HepG2 (cell line): ENCODE results near the gene AKAP8. TPM values are rescaled to one million over a fixed set of nuclear protein-coding genes. Genes with fewer than 3 reads are reported as not detected.

Experiments
- ATAC-seq: fragments of 200-7000 bp; cut with Tn5 transposase; 3 replicates; pipeline ENCODE4 v1.9.1; 2020; ENCODE audit warnings: mild to moderate bottlenecking, moderate library complexity
- BruUV-seq: library from RNA; stranded (reverse); fragments of 400-500 nt; replicated peaks from 2 replicates; lab custom pipeline; 2021; lab: Mats Ljungman, UMichigan
- CTCF ChIA-PET: fragments of 300-600 bp; formaldehyde crosslinking; extraction: SDS; loops from one replicate; lab custom pipeline; 2021; ENCODE audit warnings: low total read pairs, inconsistent platforms, low intra/inter-chr PET ratio; lab: Yijun Ruan, JAX
- POLR2A ChIA-PET: fragments of 350-600 bp; sonication (Branson Sonifier 250); formaldehyde crosslinking; loops from one replicate; lab custom pipeline; 2020; ENCODE audit warnings: antibody characterized with exemption, inconsistent platforms; lab: Yijun Ruan, JAX
- DNase-seq: peaks from one replicate; pipeline ENCODE4 v3.0.0-alpha.2; 2015; ENCODE audit warnings: low spot score
- FAIRE-seq: peaks from 3 replicates; lab custom pipeline; 2011; peaks lifted over from hg19 to GRCh38; lab: Jason Lieb, UNC
- H2AFZ ChIP-seq: one replicate; pipeline ENCODE4 v1.6.1; 2011; ENCODE audit warnings: low read length, inconsistent platforms
- H3K27ac ChIP-seq: fragments of 300-600 bp; 3 replicates; pipeline ENCODE4 v1.8.0; 2011; ENCODE audit warnings: mixed run types, mild to moderate bottlenecking, mixed read lengths, low read length, inconsistent platforms; ENCODE audit not compliant: insufficient read depth; ENCODE audit errors: extremely low read length
- H3K27me3 ChIP-seq, 2 experiments: fragments of 200-600 bp in 1 of 2; 2 replicates in 1 of 2; 3 replicates in 1 of 2; pipeline versions ENCODE4 v1.6.0 to v1.8.0; 2011; ENCODE audit warnings: low read length in 2 of 2, mild to moderate bottlenecking in 2 of 2, moderate library complexity in 2 of 2, inconsistent platforms in 1 of 2; ENCODE audit not compliant: insufficient read depth in 2 of 2, control insufficient read depth in 1 of 2
- H3K36me3 ChIP-seq, 2 experiments: fragments of 200-600 bp in 1 of 2; replicated peaks in 1 of 2; 2 replicates in 1 of 2; 3 replicates in 1 of 2; pipeline versions ENCODE4 v1.5.1 to v1.8.0; 2011; ENCODE audit warnings: low read length in 2 of 2, inconsistent platforms in 1 of 2; ENCODE audit not compliant: insufficient read depth in 2 of 2, control insufficient read depth in 1 of 2
- H3K4me1 ChIP-seq: 2 replicates; pipeline ENCODE4 v1.5.1; 2012; ENCODE audit warnings: low read length, inconsistent platforms; ENCODE audit not compliant: insufficient read depth
- H3K4me2 ChIP-seq: 2 replicates; pipeline ENCODE4 v1.6.0; 2011; ENCODE audit warnings: low read depth, low read length, inconsistent platforms
- H3K4me3 ChIP-seq, 3 experiments: fragments of 200-600 bp in 1 of 3; sonication (generic), shearing (Covaris generic) in 1 of 3; replicated peaks in 1 of 3; 2 replicates each; pipeline ENCODE4 v1.5.1; 2011 to 2016; ENCODE audit warnings: low read length in 3 of 3, inconsistent platforms in 2 of 3, low read depth in 2 of 3, mild to moderate bottlenecking in 2 of 3, control low read depth in 1 of 3, mixed read lengths in 1 of 3; ENCODE audit not compliant: insufficient read depth in 1 of 3
- H3K79me2 ChIP-seq: one replicate; pipeline ENCODE4 v1.6.1; 2011; ENCODE audit warnings: low read length, inconsistent platforms; ENCODE audit not compliant: insufficient read depth
- H3K9ac ChIP-seq: 2 replicates; pipeline ENCODE4 v1.6.0; 2011; ENCODE audit warnings: mild to moderate bottlenecking, low read depth, low read length, inconsistent platforms; ENCODE audit not compliant: insufficient read depth
- H3K9me3 ChIP-seq: 2 replicates; pipeline ENCODE4 v1.5.1; 2012; ENCODE audit warnings: mild to moderate bottlenecking, low read length
- H4K20me1 ChIP-seq: 2 replicates; pipeline ENCODE4 v1.6.0; 2011; ENCODE audit warnings: inconsistent platforms, mild to moderate bottlenecking, low read length, moderate library complexity; ENCODE audit not compliant: insufficient read depth
- KLF12 ChIP-seq: sonication (generic); formaldehyde crosslinking; IDR thresholded peaks from 2 replicates; pipeline ENCODE4 v1.4.0; 2020; ENCODE audit warnings: missing genetic modification reagents, borderline replicate concordance
- NKX3-1 ChIP-seq: sonication (generic); formaldehyde crosslinking; IDR thresholded peaks from 2 replicates; pipeline ENCODE4 v1.5.0; 2020; ENCODE audit warnings: missing genetic modification reagents
- REL ChIP-seq: sonication (generic); formaldehyde crosslinking; conservative IDR thresholded peaks from 2 replicates; pipeline ENCODE4 v1.8.0; 2022; ENCODE audit warnings: mild to moderate bottlenecking, missing genetic modification reagents, moderate library complexity
- ZFAT ChIP-seq: sonication (generic); formaldehyde crosslinking; conservative IDR thresholded peaks from 2 replicates; pipeline ENCODE4 v1.8.1; 2023; ENCODE audit warnings: missing genetic modification reagents, inconsistent platforms
- ZNF549 ChIP-seq: sonication (generic); formaldehyde crosslinking; IDR thresholded peaks from 2 replicates; pipeline ENCODE4 v1.5.0; 2020; ENCODE audit warnings: missing genetic modification reagents
- ZNF614 ChIP-seq: IDR thresholded peaks from 2 replicates; pipeline ENCODE4 v1.6.1; 2018; ENCODE audit warnings: missing biosample characterization, missing genetic modification reagents, inconsistent platforms, borderline replicate concordance
- ZNF75D ChIP-seq: sonication (generic); formaldehyde crosslinking; IDR thresholded peaks from 2 replicates; pipeline ENCODE4 v1.8.1; 2023; ENCODE audit warnings: missing genetic modification reagents, mild to moderate bottlenecking, borderline replicate concordance
- WGBS: methylation state at CpG from one replicate; pipeline ENCODE4 v1.1.6; 2017; ENCODE audit warnings: low lambda C conversion rate; 5-methylcytosine and 5-hydroxymethylcytosine counted together
- in situ Hi-C: cut with HindIII; loops from 2 replicates; pipeline ENCODE4 v1.10.0; 2017; ENCODE audit warnings: low pct_unique_long_range_greater_than_20kb; ENCODE audit not compliant: extremely low pct_ligation_motif_present
- intact Hi-C: fragments of 100-400 bp; cut with micrococcal nuclease; formaldehyde crosslinking; loops from one replicate; pipeline ENCODE4 v1.10.0; 2022; ENCODE audit not compliant: unreplicated experiment
- polyA plus RNA-seq, 8 experiments: library from polyadenylated mRNA; depleted of rRNA in 3 of 8; stranded (reverse) in 7 of 8; unstranded in 1 of 8; fragments of >200 nt; fragmentation: Illumina TruSeq in 4 of 8; extraction: Trizol in 4 of 8; gene quantifications; 2 replicates each; pipeline versions ENCODE4 v1.2.1 to v1.2.3, GENCODE V29; 2011 to 2016; ENCODE audit warnings: low read depth in 4 of 8, missing spikeins in 1 of 8, mixed read lengths in 1 of 8; ENCODE audit not compliant: insufficient read depth in 1 of 8
- total RNA-seq, 5 experiments: library from RNA; depleted of rRNA; stranded (reverse); fragments of >200 nt; fragmentation: Illumina TruSeq; extraction: Trizol; gene quantifications; 2 replicates each; pipeline ENCODE4 v1.2.3, GENCODE V29; 2016; ENCODE audit warnings: low read depth in 1 of 5
- TF ChIP-seq, protein P1 (sequence below): IDR thresholded peaks from 2 replicates; pipeline ENCODE4 v1.6.1; 2016; ENCODE audit warnings: low read depth, control low read depth
- TF ChIP-seq, protein P2 (sequence below): sonication (generic); formaldehyde crosslinking; IDR thresholded peaks from 2 replicates; pipeline ENCODE4 v1.8.0; 2022; ENCODE audit warnings: missing genetic modification reagents, mild to moderate bottlenecking, moderate library complexity, borderline replicate concordance
- TF ChIP-seq, protein P3 (sequence below): sonication (generic); formaldehyde crosslinking; IDR thresholded peaks from 2 replicates; pipeline ENCODE4 v1.5.1; 2020; ENCODE audit warnings: mild to moderate bottlenecking, missing genetic modification reagents, moderate library complexity
- TF ChIP-seq, protein P4 (sequence below): sonication (generic); formaldehyde crosslinking; IDR thresholded peaks from 2 replicates; pipeline ENCODE4 v1.5.0; 2020; ENCODE audit warnings: mild to moderate bottlenecking, missing genetic modification reagents

Gene AKAP8
- total and polyA plus RNA-seq, 2 of the 13 experiments (the other 11 are each of a cell fraction or from before 2014, with no cell fraction given): 15.9 to 22.1 TPM

DNA sequence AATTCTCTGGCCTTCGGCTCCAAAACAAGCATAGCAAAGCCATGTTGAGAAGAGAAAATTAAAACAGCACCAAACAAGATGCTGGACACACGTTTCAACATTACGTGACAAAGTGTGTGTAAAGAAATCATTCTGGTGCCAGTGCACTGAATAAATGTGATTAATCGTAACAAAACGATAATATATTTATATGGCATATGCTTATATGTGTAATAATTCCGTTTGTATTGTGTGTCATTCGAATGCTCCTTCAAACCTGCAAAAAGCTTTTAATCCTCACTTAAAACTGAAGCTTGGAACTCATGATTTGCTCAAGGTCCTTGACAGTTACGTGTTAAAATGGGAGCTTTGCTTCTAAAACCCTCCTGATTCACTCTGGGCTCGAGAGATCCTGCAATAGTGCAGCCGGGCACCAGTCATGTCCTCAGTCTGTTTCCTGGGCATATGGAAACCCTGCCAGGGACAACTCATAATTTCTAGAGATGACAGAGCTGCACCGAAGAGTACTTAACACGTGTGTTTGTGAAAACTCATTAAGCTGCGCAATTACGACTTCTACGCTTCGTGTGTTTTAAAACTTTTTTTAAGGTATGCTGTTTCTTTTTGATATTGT is 39.9 kb upstream of the AKAP8 start (continued):
- TF ChIP-seq KLF12 (CRISPR knock-in tag): no peak

DNA sequence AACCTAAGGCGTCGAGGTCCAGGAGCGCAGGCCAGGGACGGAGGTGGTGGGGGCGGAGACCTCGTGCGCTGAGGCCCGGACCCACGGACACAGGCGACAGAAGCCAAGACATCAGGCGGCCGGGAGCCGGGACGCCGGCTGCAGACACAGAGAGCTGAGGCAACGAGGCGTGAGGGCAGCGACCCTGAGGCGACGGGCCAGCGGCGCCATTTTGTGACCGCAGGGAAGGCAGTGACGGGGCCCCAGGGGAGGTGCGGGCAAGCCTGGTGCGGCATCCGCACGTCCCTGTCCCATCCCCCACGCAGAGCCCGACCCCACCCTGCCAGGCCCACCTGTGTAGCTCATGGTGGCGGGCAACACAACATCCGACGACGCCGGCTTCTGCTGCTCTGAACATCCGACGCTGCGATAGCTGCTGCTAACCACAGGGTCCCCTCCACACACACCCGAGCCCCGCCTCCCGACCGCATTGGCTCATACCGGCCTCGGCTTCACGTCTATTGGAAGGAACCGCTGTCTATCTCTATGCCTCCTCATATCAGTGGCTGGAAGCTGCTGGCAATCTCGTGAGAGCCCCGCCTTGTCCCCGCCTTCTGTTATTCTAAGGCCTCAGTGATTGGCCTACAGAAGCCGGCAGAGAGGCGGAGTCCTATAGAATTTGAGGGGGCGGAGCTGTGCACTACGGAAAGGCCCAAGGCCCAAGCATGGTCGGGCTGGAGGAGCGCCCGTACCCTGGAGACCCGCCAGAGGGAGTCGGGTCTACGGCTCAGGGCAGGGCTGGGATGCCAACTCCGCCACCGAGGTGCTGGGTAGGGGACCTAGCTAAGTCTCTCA is 39.2 kb upstream of the AKAP8 start, which contains the start of gene AKAP8L:
Gene AKAP8L, minus strand, starts transcription at position 410 of the 834 bp plus-strand sequence. Its CDS starts 65 bp downstream, at position 345.
- Histone ChIP-seq H4K20me1 (peaks cover 13% of the 10 kb centered on the region; the same call in 1 of the 2 replicates), H3K36me3 (peaks cover 9 to 11% of the 10 kb centered on the region in 2 experiments; a peak in 3 of 5 replicates), H3K79me2 (peaks cover 45% of the 10 kb centered on the region), H3K9me3 (no peaks in the 10 kb centered on the region; the same call in 1 of the 2 replicates), H2AFZ (no peak within 1 kb of the TSS), H3K4me1 (peaks cover 34% of the 10 kb centered on the region), H3K9ac (peak within 1 kb of the TSS; percentile 98), H3K4me3 (peak within 1 kb of the TSS; percentile 84 to 97 (median 85)), H3K4me2 (peak within 1 kb of the TSS; percentile 90), H3K27me3 (no peaks in the 10 kb centered on the region; a peak in 1 of 5 replicates), H3K27ac (peak within 1 kb of the TSS; percentile 81)
- DNase-seq (peak; percentile 99), ATAC-seq (peak; percentile 98), FAIRE-seq (peak; percentile 87)
- 4% methylated on average over 16 of the region's 61 CpGs for WGBS
- BruUV-seq: no TSS peak
- in situ Hi-C loops (no loop called here), intact Hi-C loops (loop anchor here (1.0 to 5.0 kb wide), 2 partner anchors 138 to 156 kb away; no protein-coding TSS in a partner anchor)
- CTCF ChIA-PET: interaction anchor here (3.0 kb wide), 1 partner anchor 138 kb away, joined by 35 read pairs; no protein-coding TSS in a partner anchor
- POLR2A ChIA-PET: interaction anchor here (0.7 to 4.0 kb wide), 23 partner anchors 9 to 293 kb away, joined by 3 to 67 read pairs (median 4); partner anchors contain the start of genes AKAP8, BRD4 and PGLYRP2
- TF ChIP-seq ZNF614 (CRISPR knock-in tag): peak; percentile 20; the same call in 1 of the 2 replicates
- 0 out of 2 replicates have a peak, but pooled peaks have one; percentile 56 for TF ChIP-seq ZFAT (CRISPR knock-in tag)
- peak; percentile 58; the same call in 1 of the 2 replicates for TF ChIP-seq NKX3-1
- no peak for TF ChIP-seq REL (CRISPR knock-in tag)
- TF ChIP-seq, protein P1, sequence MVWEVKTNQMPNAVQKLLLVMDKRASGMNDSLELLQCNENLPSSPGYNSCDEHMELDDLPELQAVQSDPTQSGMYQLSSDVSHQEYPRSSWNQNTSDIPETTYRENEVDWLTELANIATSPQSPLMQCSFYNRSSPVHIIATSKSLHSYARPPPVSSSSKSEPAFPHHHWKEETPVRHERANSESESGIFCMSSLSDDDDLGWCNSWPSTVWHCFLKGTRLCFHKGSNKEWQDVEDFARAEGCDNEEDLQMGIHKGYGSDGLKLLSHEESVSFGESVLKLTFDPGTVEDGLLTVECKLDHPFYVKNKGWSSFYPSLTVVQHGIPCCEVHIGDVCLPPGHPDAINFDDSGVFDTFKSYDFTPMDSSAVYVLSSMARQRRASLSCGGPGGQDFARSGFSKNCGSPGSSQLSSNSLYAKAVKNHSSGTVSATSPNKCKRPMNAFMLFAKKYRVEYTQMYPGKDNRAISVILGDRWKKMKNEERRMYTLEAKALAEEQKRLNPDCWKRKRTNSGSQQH (CRISPR knock-in tag): peak; percentile 24; the same call in 1 of the 2 replicates
- TF ChIP-seq, protein P2, sequence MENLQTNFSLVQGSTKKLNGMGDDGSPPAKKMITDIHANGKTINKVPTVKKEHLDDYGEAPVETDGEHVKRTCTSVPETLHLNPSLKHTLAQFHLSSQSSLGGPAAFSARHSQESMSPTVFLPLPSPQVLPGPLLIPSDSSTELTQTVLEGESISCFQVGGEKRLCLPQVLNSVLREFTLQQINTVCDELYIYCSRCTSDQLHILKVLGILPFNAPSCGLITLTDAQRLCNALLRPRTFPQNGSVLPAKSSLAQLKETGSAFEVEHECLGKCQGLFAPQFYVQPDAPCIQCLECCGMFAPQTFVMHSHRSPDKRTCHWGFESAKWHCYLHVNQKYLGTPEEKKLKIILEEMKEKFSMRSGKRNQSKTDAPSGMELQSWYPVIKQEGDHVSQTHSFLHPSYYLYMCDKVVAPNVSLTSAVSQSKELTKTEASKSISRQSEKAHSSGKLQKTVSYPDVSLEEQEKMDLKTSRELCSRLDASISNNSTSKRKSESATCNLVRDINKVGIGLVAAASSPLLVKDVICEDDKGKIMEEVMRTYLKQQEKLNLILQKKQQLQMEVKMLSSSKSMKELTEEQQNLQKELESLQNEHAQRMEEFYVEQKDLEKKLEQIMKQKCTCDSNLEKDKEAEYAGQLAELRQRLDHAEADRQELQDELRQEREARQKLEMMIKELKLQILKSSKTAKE: no peak
- TF ChIP-seq, protein P3, sequence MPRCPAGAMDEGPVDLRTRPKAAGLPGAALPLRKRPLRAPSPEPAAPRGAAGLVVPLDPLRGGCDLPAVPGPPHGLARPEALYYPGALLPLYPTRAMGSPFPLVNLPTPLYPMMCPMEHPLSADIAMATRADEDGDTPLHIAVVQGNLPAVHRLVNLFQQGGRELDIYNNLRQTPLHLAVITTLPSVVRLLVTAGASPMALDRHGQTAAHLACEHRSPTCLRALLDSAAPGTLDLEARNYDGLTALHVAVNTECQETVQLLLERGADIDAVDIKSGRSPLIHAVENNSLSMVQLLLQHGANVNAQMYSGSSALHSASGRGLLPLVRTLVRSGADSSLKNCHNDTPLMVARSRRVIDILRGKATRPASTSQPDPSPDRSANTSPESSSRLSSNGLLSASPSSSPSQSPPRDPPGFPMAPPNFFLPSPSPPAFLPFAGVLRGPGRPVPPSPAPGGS (CRISPR knock-in tag): peak; percentile 81; the same call in 1 of the 2 replicates
- TF ChIP-seq ZNF75D (CRISPR knock-in tag): no peak
- TF ChIP-seq, protein P4, sequence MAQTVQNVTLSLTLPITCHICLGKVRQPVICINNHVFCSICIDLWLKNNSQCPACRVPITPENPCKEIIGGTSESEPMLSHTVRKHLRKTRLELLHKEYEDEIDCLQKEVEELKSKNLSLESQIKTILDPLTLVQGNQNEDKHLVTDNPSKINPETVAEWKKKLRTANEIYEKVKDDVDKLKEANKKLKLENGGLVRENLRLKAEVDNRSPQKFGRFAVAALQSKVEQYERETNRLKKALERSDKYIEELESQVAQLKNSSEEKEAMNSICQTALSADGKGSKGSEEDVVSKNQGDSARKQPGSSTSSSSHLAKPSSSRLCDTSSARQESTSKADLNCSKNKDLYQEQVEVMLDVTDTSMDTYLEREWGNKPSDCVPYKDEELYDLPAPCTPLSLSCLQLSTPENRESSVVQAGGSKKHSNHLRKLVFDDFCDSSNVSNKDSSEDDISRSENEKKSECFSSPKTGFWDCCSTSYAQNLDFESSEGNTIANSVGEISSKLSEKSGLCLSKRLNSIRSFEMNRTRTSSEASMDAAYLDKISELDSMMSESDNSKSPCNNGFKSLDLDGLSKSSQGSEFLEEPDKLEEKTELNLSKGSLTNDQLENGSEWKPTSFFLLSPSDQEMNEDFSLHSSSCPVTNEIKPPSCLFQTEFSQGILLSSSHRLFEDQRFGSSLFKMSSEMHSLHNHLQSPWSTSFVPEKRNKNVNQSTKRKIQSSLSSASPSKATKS (CRISPR knock-in tag): no peak
- peak; percentile 81 for TF ChIP-seq ZNF549 (CRISPR knock-in tag)
